GM18907 (cell line): ENCODE data around the gene WWOX.
A peak's percentile ranks its signal among the peaks of the same experiment; 100 is the strongest.

Source experiments
- ATAC-seq: cut with Tn5 transposase; IDR thresholded peaks from one replicate; pipeline ENCODE4 v1.9.1; 2021; ENCODE audit warnings: mild to moderate bottlenecking, moderate library complexity; ENCODE audit not compliant: unreplicated experiment

WWOX gene

DNA sequence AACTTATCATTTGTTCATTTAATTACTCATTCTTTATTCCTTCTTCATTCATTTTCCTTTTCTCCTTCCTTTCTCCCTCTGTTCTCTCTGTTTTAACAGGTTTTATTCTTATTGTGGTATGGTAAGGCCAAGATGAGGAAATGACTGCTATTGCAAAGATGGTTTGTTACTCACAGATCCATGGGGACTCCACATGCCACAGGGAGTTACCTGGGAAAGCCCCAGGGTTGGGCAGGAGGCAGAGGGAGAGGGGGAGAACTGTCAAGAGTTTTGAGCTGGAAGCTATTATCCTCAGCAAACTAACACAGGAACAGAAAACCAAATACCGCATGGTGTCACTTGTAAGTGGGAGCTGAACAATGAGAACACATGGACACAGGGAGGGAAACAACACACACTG, 453.3 kb downstream of the WWOX start:
- no peak for ATAC-seq

DNA sequence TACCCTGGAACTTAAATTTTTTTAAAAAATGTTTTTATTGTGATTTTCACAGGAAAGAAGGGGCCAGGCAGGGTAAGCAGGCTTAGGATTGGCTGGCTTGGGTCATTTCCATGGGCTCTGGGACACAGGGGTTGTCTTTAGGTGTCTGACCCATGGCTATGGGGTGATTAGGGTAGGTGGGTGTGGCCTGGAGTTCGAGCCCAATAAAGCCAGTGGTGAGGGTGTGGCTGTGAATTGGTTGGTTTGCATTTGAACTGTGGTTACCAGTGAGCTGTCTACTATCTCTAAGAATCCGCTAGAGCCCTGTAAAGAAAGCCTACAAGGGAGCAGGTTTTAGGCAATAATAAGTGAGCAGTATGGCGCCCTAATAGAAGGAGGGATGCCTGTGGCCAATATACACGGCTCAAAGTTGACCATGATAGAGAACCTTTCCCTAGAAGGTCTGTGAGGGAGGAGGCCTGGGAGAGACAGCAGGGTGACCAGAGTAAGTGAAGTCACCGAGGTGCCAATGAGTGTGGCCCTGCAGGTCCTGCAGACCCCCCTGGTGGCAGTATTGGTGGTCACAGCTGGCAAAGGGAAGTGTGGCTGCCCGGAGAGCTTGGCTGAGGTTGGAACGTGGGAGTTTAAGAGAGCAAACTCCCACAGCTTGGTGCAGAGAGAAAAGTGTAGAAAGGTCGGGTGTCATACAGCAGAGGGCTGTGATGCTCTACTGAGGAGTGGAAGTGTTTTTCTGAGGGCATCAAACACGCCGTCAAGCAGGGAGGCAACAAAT, 454.0 kb downstream of the WWOX start:
- ATAC-seq, result no peak

DNA sequence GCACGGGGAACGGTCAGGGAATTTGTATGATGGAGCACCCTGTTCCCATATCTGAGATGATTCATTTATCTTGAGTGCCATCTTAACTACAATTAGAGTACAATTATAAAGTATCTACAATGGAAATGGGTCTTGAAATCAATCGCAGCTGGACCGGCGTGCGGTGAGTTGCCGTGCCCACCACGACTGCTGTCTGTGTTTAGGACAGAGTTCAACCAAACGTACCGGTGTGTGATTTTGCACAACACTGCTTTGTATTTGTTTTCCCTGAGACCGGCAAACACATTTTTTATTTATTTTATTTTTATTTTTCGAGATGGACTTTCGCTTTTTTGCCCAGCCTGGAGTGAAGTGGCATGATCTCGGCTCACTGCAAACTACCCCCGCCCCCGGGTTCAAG, 457.0 kb downstream of the WWOX start:
- ATAC-seq, result no peak

DNA sequence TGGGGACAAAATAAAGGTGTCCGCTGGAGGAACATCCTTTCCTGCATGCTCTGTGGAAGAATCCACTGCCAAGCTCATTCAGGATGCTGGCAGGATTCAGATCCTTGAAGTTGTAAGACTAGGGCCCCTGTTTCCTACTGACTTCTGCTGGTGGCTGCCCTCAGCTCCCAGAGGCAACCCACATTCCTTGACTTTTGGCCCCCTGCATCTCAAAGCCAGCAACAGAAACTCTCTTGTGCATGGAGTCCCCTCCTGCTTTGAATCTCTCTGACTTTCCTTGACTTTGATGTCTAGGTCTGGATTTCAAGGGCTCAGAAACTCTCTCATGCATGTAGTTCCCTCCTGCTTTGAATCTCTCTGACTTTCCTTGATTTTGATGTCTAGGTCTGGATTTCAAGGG, 461.5 kb downstream of the WWOX start:
- ATAC-seq, result no peak

DNA sequence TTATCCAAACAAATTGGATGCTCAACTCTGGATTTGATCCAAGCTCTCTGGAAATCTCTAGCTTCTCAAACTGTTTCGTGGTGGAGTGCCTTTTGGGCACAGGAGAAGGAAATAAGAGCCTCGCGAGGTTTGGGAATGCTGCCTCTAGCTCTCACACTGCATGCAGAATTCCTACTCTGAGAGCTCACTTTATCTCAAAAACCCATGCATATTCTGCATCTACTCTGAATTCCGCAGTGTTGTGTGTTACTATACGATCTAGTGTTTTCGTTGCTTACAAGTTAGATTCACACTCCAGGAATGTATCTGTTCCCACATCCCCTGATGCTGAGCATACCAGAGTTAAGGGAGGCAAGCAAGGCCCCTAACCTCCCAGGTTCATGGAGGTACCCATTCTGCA, 462.7 kb downstream of the WWOX start:
- ATAC-seq, result no peak

DNA sequence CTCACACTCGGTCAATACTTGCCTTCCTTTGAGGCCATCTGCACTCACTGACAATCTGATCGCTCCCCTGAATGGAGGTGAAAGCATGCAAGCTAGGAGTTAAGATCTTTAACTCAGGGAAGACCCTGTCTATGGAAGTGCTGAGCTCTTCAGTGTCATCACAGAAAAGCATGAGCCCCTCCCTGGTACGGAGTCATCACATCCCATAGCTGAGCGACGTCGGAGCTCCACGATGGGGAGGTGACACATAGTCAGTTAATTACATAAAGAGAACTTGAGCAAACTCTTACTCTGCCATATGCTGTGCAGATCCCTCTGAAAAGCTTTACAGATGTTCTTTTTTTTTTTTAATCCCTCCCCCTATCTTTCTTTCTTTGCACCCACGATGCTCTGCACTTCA, 463.2 kb downstream of the WWOX start:
- ATAC-seq, result no peak

DNA sequence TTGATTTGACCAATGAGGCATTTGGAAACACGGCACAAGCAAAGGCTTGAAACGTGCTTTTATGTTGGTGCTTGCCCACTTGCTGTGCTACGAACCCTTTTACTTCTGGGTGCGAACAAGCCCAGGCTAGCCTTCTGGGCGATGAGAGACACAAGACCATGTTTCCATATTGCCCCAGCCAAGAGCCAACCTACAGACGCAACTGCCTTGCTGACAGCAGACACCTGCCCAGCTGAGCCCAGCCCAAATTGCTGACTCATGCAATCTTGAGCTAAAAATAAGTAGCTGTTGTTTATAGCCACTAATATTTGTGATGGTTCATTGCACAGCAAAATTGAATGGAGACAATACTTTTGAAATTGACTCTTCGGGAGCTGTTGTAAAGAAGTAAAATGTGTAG, 464.5 kb downstream of the WWOX start:
- no peak for ATAC-seq

DNA sequence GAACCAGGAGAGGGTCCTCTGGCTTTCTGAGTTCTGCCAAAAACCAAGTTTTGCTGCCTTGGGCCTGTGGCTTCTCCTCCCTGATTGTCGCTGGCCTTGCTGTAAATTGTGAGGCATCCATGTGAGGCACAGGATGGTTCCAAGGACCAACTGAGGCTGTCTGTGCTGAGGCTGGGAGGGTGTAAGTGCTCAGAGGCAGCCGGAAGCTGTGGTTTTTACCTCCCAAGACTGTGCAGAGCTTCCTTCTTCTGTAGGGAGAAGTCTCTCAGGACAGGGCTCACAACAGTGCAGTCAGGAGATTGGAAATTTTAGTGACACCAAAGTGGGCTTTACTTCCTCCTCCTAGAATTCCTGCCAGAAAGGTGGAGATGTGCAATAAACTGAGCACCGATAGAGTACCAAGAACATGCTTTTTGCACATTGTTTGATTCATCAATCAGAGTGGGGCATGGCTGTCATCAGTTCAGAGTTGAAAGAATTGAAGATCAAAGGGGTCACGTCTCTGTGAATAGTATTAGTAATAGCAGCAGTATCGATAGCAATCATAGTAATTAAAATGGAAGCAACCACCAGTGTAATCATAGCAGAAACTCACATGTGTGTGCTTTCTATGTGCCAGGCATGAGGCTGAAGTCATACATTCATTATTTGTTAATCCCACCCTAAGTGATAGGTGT, 467.1 kb downstream of the WWOX start:
- peak; percentile 51 for ATAC-seq

DNA sequence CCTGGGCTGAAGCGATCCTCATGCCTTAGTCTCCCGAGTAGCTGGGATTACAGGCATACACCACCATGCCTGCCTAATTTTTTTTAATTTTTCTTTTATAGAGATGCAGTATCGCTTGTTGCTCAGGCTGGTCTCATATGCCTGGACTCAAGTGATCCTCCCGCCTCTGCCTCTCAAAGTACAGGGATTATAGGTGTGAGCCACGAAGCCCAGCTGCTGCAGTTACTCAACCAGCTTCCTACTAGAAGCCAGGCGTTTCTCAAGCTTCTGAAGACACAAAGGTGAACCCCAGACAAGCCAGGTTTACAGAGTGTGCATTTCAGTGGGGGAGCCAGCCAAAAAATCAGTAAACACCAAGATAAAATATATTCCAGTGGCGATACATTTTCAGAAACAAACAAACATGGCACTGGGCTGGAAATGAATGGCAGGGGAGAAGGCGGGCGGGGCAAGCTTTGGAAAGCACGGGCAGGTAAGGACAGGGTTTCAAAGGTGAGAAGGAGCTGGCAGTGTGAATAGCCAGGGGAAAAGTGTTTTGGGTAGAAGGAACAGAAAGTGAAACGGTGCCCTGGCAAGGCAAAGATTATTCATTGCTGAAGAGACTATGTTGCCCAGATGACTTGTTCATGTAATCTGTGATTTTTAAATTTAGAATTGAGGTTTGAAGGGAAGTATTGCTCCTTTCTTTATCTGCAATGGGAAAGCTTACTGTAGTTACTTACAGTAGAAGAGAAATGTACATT, 471.1 kb downstream of the WWOX start:
- ATAC-seq, result peak; percentile 64

DNA sequence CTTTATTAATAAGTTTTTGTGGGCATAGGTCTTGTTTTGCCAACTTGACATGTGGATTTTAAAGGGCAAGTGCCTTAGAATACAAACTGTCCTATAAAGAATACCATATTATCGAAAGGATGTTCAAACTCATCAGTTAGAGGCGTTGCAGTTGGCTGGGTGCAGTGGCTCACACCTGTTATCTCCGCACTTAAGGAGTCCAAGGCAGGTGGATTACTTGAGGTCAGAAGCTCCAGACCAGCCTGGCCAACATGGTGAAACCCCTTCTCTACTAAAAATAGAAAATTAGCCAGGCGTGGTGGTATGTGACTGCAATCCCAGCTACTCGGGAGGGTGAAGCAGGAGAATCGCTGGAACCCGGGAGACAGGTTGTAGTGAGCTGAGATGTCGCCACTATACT, 472.0 kb downstream of the WWOX start:
- ATAC-seq, result no peak

DNA sequence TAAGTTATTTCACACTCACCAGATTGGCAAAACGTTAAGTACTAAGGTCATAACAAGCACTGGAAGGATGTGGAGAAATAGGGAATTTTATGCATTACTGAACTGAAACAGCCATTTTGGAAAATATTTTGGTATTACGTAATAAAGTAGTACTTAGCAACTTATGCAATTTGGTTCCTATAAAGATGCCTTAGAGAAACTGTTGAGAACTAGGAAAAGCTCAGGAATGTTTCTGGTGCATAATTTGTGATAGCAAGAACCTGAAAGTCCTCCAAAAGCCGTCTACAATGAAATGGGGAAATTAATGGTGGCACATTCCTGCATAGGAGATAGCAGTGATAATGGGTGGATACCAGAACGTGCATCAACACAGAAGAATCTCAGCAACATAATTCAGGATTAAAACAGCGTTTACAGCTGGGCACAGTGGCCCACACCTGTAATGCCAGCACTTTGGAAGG, 472.5 kb downstream of the WWOX start:
- ATAC-seq, result no peak

DNA sequence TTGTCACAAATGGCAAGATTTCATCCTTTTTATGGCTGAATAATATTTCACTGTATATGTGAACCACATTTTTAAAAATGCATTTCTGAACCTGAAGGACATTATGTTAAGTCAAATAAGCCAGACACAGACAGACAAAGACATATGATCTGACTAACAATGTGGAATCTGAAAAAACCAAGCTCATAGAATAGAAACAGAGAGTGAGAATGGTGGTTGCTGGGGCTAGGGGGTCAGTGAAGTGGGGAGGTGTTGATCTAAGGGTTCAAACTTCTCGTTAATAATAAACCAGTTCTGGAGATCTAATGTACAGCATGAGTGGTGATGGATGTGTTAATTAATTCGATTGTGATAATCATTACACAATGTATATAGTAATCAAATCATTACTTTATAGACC, 475.1 kb downstream of the WWOX start:
- peak; percentile 83 for ATAC-seq

DNA sequence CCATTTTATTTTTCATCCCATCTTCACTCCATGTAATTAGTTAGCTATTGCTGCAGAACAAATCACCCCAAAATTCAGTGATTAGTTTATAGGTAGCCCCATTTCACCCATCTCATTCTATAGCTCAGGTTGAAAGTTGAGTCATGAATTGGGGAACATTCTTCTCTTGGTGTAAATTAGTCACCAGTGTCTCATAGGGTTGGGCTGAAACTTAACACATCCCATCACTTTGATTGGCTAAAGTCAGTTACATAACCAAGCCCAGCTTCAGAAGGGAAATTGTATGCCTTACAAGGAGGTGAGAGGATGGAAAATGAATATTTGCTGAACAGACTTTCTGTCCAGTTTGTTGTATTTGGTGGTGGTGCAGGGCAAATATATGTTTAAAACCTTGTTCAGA, 477.5 kb downstream of the WWOX start:
- no peak for ATAC-seq

DNA sequence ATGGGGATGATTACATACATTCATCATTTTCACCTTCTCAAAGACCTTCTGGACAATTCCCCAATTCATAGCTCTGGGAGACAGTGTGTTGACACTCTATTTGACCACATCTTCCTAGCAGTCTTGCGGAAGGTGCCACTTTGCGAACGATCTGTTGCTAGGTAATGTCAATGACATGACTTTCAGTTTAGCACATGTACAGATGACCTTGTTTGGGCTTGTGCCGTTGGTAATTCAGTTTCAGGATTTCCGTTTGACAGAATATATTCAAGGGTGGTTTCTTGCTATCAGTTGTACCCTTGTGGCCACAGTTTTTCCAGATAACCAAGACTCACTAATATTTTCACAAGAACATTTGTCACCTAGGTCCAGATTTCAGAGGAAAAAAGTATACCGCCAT, 478.2 kb downstream of the WWOX start:
- ATAC-seq, result no peak

DNA sequence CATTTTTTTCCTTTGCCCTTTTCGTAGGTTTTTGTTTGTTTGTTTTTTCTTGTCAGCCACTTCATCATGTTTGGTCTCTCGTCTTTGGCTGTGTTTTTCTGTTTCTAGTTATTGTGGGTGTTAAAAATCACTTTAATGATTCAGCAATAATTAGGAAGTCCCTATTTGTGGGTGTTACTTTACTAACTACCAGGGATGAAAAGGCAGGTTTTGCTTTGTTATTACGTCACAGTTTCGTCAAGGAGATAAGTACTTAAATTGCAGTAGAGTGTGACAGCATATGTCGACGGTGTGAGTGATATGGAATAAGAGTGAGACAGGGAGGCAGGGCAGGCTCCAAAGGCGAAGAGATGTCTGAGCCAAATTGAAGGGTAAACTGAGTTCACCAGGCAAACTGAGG, 479.6 kb downstream of the WWOX start:
- ATAC-seq, result no peak

DNA sequence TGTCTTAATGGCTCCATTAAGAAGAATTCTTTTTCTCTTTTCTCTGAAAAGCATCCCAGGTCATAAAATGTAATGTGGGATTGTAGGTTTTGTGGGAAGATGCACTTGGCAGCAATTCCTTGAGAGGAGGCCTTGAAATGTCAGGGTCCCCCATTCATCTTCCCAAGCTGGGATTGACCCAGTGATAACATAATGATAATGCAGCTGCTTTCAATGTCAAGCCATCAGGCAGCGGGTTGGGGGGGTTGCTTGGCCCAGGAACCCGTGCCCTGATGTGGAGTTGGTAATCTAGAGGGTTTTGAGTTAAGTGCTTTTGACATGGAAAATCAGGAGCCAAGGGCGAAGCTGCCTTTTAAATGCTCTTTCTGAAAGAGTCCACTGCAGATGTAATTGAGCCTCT, 484.0 kb downstream of the WWOX start:
- ATAC-seq, result no peak

DNA sequence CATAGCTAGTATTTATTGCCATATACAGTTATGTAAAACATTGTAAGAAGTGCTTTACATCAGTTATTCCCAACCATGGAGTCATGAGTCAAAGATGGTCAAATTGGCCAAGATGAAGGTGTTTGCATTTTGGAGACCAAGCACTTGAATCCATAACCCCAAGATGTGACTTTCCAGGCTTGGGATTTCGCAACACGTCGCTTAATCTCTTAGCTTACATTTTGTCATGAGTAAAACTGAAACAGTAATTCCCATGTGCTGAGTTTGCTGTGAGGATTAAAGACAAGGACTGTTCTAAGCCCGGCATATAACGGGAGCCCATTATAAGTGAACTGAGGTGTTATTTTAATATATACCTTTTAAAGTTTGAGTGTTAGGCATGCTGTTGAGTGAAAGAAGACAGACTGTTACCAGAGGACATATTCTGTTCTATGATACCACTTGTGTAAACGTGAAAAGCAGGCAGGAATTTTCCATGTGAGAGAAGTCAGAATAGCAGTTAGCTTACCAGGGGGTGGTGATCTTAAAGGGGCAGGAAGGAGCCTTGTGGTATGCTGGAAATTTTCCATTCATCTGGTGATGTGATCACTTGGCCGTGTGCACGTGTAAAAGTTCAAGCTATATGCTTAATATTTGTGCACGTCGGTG, 484.9 kb downstream of the WWOX start:
- no peak for ATAC-seq

DNA sequence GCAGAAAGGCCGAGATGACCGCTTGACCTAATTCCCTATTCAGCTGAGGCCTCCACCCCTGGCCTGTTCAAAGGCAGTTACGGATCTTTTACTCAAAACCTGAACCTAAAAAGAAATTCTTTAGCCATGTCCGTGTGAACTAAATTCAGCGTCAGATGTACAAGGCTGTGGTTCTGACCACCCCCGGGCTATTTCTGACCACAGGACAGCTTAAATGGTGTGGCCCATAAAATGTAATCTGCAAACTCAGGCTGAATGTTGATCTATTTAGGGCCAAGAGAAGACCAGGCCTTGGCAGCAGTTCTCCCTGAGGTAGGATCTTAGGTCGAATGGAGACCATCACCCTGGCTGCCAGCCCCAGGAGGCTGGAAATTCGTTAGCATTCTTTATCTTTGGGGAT, 485.5 kb downstream of the WWOX start:
- ATAC-seq, result no peak

DNA sequence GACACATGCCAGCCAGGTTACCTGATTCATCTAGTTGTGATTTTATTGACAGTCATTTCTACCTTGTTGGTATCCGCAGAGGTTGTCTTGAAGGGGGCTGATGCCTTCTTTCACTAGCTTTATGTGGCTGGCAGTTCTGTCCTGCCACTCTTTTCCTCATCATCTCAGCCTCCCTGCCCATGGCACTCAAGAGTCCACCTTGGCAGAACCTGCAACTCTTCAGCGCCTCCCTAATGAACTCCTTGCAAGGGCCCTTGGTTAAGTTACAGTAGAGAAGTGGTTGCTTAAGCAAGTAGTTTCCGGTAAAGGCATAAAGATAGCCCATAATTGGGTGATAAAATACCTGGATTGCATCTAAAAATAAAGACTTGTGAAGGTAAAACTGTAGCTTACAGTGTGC, 489.9 kb downstream of the WWOX start:
- no peak for ATAC-seq

DNA sequence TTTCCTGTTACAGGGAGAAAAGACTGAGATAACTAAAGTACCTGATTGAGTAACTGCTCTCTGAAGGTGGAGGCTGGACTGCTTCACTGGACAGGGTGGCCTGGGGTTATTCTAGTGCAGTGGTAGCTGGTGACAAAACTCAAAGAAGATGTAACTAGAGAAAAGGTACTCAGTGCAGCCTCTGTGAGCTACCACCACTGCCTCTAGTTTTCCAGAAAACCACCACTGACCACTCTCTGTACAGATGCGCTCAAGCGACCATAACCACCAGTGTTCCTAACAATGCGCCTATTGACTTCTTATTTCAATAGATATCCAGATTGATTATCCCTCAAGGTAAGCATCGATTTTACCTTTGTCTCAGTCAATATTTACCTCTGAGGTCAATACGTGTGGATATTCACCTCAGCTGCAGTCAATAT, 492.2 kb downstream of the WWOX start:
- ATAC-seq, result no peak

DNA sequence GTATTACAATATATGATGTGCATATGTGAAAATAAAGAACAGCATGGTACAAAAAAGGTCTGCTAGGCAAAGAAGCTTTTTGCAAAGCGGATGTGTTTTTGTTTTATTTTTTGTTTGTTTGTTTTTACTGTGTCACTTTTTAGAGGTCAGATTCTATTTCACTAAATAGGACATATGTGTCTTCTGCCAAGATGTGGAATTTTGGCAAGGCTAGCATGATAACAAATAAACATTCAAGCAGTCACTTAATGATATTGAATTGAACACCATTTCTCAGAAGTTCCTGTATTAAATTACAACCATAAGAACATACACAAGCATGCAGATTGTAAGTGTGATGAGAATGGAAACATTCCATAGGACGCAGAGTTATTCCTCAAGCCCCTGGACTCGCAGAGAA, 492.7 kb downstream of the WWOX start:
- no peak for ATAC-seq
